Tibial nerve (tissue), 4 donors: ENCODE results near the gene KIF6.

ENCODE experiments used
- EP300 ChIP-seq, 2 donors: sonication (generic); formaldehyde crosslinking; IDR thresholded peaks; one replicate each; pipeline ENCODE4 v1.6.1; 2017; ENCODE audit warnings: antibody characterized with exemption in 2 of 2, mild to moderate bottlenecking in 1 of 2
- POLR2A ChIP-seq, 2 donors: fragments of 450-650 bp; IDR thresholded peaks; one replicate each; pipeline ENCODE4 v1.6.1; 2017; ENCODE audit warnings: antibody characterized with exemption in 2 of 2, mild to moderate bottlenecking in 2 of 2, moderate library complexity in 2 of 2
- TF ChIP-seq, protein P1 (sequence below), 5 experiments: fragments of 200-600 bp in 3 of 5; fragments of 450-650 bp in 2 of 5; sonication (generic) in 3 of 5; IDR thresholded peaks; one replicate each; pipeline ENCODE4 v1.5.1; 2016 to 2019; ENCODE audit warnings: antibody characterized with exemption in 5 of 5, mild to moderate bottlenecking in 3 of 5, moderate library complexity in 2 of 5

DNA sequence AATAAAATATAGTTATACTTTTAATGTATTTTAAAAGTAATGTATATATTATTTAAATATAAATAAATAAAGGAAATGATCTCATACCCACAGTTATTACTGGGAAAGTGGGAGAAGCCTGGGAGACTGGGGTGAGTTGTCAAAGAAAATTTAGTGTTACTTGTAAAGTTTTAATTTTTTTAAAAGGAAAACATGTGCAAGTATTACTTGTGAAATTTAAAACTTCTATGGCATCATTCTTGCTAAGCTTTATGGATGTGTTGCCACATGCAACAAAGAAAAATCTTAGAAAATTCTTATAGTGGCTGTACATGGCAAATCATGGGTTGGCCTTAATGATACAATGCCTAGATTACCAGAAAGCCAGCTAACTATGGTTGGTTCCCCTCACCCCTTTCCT, 208.7 kb downstream of the KIF6 start:
- TF ChIP-seq EP300 (IDR thresholded peaks at IDR 0.05) (no peak), POLR2A (IDR thresholded peaks at IDR 0.05) (no peak)
- TF ChIP-seq, protein P1, sequence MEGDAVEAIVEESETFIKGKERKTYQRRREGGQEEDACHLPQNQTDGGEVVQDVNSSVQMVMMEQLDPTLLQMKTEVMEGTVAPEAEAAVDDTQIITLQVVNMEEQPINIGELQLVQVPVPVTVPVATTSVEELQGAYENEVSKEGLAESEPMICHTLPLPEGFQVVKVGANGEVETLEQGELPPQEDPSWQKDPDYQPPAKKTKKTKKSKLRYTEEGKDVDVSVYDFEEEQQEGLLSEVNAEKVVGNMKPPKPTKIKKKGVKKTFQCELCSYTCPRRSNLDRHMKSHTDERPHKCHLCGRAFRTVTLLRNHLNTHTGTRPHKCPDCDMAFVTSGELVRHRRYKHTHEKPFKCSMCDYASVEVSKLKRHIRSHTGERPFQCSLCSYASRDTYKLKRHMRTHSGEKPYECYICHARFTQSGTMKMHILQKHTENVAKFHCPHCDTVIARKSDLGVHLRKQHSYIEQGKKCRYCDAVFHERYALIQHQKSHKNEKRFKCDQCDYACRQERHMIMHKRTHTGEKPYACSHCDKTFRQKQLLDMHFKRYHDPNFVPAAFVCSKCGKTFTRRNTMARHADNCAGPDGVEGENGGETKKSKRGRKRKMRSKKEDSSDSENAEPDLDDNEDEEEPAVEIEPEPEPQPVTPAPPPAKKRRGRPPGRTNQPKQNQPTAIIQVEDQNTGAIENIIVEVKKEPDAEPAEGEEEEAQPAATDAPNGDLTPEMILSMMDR (IDR thresholded peaks at IDR 0.05) = no peak
